Stimulated activated memory B cell treated with anti-CD40 and anti-IgM and Interleukin-4, amounts not matched to agents 10 μg/mL and 1 μg/mL and 100 μg/mL, for 72 hours (primary cell): ENCODE data around the gene ACTA1.
"Not testable (repeated sequence)": the region's sequence is repeated elsewhere in the genome, so short reads cannot be mapped to it uniquely, and the experiment has no call there.

Experiments
- ATAC-seq: fragments of 150-1000 bp; cut with Tn5 transposase; 2 replicates; pipeline ENCODE4 v1.10.0; 2021
- H3K27ac Mint-ChIP-seq: one replicate; pipeline ENCODE4 v1.8.0; 2022; ENCODE audit warnings: mild to moderate bottlenecking, mixed read lengths
- H3K27me3 Mint-ChIP-seq: one replicate; pipeline ENCODE4 v1.8.0; 2022; ENCODE audit warnings: mixed read lengths
- H3K36me3 Mint-ChIP-seq: one replicate; pipeline ENCODE4 v1.8.0; 2022; ENCODE audit warnings: mixed read lengths
- H3K4me1 Mint-ChIP-seq: one replicate; pipeline ENCODE4 v1.8.0; 2022; ENCODE audit warnings: mixed read lengths
- H3K4me3 Mint-ChIP-seq: one replicate; pipeline ENCODE4 v1.8.0; 2022; ENCODE audit warnings: mild to moderate bottlenecking, moderate library complexity, mixed read lengths
- H3K9me3 Mint-ChIP-seq: one replicate; pipeline ENCODE4 v1.8.0; 2022; ENCODE audit warnings: mixed read lengths

The ACTA1 gene

GRCh38 chr1:229407206-229408026 lies 26.5 kb downstream of the ACTA1 start:
- H3K4me1 Mint-ChIP-seq = peaks cover 31% of the 10 kb centered on the region
- peak overlapping the region; percentile 82 for H3K27ac Mint-ChIP-seq
- peak; percentile 49 for ATAC-seq
- H3K36me3 Mint-ChIP-seq = no peaks in the 10 kb centered on the region
- peaks cover 81% of the 10 kb centered on the region for H3K27me3 Mint-ChIP-seq
- no peaks in the 10 kb centered on the region for H3K9me3 Mint-ChIP-seq
- peak overlapping the region; percentile 78 for H3K4me3 Mint-ChIP-seq

- Mint-ChIP-seq H3K27ac (peak overlapping the region; percentile 82), H3K4me3 (peak overlapping the region; percentile 78), H3K36me3 (no peaks in the 10 kb centered on the region), H3K27me3 (peaks cover 81% of the 10 kb centered on the region), H3K9me3 (no peaks in the 10 kb centered on the region), H3K4me1 (peaks cover 31% of the 10 kb centered on the region)
- ATAC-seq = no peak
Measured at GRCh38 chr1:229406798-229407197, 27.1 kb downstream of the ACTA1 start.

- H3K4me3 Mint-ChIP-seq = no peak overlapping the region
- no peak for ATAC-seq
- H3K27ac Mint-ChIP-seq = no peak overlapping the region
- H3K4me1 Mint-ChIP-seq = peaks cover 16% of the 10 kb centered on the region
- H3K9me3 Mint-ChIP-seq = no peaks in the 10 kb centered on the region
- no peaks in the 10 kb centered on the region for H3K36me3 Mint-ChIP-seq
- H3K27me3 Mint-ChIP-seq = peaks cover 58% of the 10 kb centered on the region
Measured at GRCh38 chr1:229403573-229403972, 30.3 kb downstream of the ACTA1 start.

DNA sequence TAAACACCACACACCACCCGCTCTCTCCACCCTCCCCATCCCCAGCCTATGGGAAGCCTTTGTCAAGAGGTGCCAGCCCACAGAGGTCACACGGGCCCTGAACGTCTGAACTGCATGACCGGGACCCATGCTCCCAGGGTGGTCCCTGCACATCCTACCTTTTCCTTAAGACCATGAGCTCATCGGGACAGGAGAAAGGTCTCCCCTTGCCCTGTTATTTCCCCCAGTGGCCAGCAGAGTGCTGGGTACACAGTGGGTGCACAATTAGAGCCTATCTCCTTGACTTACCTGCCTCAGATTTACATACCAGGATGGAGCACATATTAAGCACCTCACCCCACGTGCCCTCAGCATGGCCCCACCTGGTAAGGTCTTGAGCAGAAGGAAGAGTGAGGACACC lies 30.9 kb downstream of the ACTA1 start:
- H3K27me3 Mint-ChIP-seq = peaks cover 52% of the 10 kb centered on the region
- no peaks in the 10 kb centered on the region for H3K36me3 Mint-ChIP-seq
- peaks cover 16% of the 10 kb centered on the region for H3K4me1 Mint-ChIP-seq
- no peak overlapping the region for H3K27ac Mint-ChIP-seq
- no peak overlapping the region for H3K4me3 Mint-ChIP-seq
- ATAC-seq = no peak
- no peaks in the 10 kb centered on the region for H3K9me3 Mint-ChIP-seq

DNA sequence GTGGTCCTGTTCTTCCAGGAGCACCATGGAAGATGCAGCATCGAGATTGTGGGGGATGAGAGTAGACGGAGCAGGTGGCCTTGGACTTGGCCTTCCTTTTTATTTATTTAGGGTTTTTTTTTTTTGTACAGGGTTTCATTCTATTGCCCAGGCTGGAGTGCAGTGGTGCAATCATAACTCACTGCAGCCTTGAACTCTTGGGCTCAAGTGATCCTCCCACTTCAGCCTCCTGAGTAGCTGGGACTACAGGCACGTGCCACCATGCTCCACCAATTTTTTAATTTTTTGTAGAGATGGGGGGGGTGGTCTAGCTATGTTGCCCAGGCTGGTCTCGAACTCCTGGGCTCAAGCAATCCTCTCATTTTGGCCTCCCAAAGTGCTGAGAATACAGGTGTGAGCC lies 31.6 kb downstream of the ACTA1 start:
- H3K9me3 Mint-ChIP-seq, H3K4me1 Mint-ChIP-seq, ATAC-seq, H3K36me3 Mint-ChIP-seq, H3K27ac Mint-ChIP-seq, H3K4me3 Mint-ChIP-seq: not testable (repeated sequence)
- H3K27me3 Mint-ChIP-seq = peaks cover 45% of the 10 kb centered on the region

DNA sequence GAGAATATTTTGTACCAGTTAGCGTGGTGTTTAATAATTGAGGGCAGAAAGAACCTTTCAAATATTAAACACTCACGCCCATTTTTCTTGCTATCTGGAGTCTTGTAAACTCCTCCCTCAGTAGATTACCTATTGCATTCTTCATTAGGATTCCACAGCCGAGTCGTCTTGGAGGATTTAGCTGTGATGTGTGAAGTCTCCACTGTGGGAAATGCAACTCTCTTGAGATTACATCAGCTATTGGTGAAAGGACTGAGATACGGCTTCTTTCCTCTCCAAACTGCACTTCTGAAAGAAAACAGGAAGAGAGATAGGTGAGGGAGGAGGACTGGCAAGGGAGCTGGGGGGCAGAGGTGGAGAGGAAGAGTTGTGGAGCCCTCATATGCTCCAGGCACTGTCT lies 36.1 kb downstream of the ACTA1 start:
- no peak overlapping the region for H3K4me3 Mint-ChIP-seq
- H3K27me3 Mint-ChIP-seq = peaks cover 27% of the 10 kb centered on the region
- ATAC-seq = no peak
- H3K36me3 Mint-ChIP-seq = no peaks in the 10 kb centered on the region
- no peaks in the 10 kb centered on the region for H3K9me3 Mint-ChIP-seq
- H3K4me1 Mint-ChIP-seq = no peaks in the 10 kb centered on the region
- H3K27ac Mint-ChIP-seq = no peak overlapping the region

GRCh38 chr1:229396585-229397206 lies 37.2 kb downstream of the ACTA1 start:
- Mint-ChIP-seq H3K9me3 (no peaks in the 10 kb centered on the region), H3K4me1 (no peaks in the 10 kb centered on the region), H3K36me3 (no peaks in the 10 kb centered on the region), H3K27ac (no peak overlapping the region), H3K4me3 (no peak overlapping the region), H3K27me3 (peaks cover 37% of the 10 kb centered on the region)
- ATAC-seq = no peak

DNA sequence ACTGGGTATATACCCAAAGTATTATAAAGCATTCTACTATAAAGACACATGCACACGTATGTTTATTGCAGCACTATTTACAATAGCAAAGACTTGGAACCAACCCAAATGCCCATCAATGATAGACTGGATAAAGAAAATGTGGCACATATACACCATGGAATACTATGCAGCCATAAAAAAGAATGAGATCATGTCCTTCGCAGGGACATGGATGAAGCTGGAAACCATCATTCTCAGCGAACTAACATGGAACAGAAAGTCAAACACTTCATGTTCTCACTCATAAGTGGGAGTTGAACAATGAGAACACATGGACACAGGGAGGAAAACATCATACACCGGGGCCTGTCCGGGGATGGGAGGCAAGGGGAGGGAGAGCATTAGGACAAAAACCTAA lies 39.4 kb downstream of the ACTA1 start:
- H3K4me3 Mint-ChIP-seq, H3K4me1 Mint-ChIP-seq, ATAC-seq, H3K27ac Mint-ChIP-seq, H3K9me3 Mint-ChIP-seq, H3K36me3 Mint-ChIP-seq: not testable (repeated sequence)
- H3K27me3 Mint-ChIP-seq = peaks cover 52% of the 10 kb centered on the region

GRCh38 chr1:229392936-229393335 lies 41.0 kb downstream of the ACTA1 start:
- ATAC-seq = no peak
- Mint-ChIP-seq H3K27ac (no peak overlapping the region), H3K9me3 (no peaks in the 10 kb centered on the region), H3K36me3 (no peaks in the 10 kb centered on the region), H3K4me1 (no peaks in the 10 kb centered on the region), H3K4me3 (no peak overlapping the region), H3K27me3 (peaks cover 52% of the 10 kb centered on the region)

GRCh38 chr1:229390130-229390529 lies 43.8 kb downstream of the ACTA1 start:
- Mint-ChIP-seq H3K4me1 (no peaks in the 10 kb centered on the region), H3K9me3 (no peaks in the 10 kb centered on the region), H3K27me3 (peaks cover 50% of the 10 kb centered on the region), H3K4me3 (no peak overlapping the region), H3K36me3 (no peaks in the 10 kb centered on the region), H3K27ac (no peak overlapping the region)
- ATAC-seq = no peak

DNA sequence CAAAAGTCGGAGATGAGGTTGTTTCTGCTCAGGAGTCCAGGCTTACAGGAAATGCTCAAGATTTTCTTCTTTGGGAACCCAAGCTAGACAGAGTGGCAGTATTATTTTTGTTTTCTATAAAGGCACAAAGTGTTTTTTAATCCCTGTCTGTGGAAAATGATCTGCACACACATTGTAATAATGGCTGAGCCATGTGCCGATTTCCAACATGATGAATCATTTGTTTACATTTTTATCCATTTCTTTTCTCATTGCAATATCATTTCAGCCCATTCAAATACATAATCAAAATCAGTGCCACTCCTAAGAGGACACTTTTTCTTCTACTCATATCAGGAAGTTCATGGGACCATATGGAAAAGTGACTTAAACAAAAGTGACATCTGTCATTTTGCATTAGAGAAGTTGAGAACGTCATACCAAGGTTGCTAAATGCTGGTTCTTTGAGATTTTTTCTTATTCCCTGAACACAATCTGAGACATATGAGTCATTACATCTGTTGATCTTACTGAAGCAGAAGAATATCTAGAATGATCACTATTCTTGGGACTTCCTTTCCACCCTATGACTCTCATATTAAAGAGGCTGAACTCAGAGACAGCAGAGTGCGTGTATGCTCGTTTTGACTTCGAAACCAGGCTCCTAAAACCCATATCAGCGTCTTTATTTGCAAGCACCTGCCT lies 44.9 kb downstream of the ACTA1 start:
- no peak overlapping the region for H3K27ac Mint-ChIP-seq
- H3K36me3 Mint-ChIP-seq = no peaks in the 10 kb centered on the region
- no peaks in the 10 kb centered on the region for H3K4me1 Mint-ChIP-seq
- no peaks in the 10 kb centered on the region for H3K9me3 Mint-ChIP-seq
- peaks cover 48% of the 10 kb centered on the region for H3K27me3 Mint-ChIP-seq
- H3K4me3 Mint-ChIP-seq = no peak overlapping the region
- ATAC-seq = no peak

DNA sequence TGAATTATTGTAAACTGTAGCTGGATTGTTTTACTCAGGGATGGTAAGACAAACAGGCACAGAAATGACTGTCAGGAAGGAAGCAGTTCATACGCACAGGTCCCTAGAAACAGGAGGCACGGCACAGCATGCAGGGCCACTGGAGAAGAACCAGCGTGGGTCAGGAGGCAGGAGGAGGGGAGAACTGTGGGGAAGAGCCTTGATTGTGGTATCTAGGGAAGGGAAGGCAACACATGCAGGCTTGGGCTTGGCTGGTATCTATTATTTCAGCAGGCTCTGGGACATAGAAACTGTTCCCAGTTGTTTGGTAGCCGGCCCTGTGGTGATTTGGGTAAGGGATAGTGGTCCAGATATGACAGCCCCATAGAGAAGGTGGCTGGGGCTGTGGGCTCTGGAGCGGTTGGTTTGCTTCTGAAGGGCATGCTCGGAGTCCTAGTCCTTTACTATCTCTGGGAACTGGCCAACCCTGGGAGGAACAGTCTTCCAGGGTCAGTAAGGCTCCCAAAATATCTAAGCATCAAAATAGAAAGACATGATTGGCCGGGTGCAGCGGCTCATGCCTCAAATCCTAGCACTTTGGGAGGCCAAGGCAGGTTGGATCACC lies 47.9 kb downstream of the ACTA1 start:
- Mint-ChIP-seq H3K27me3 (peaks cover 54% of the 10 kb centered on the region), H3K4me3 (no peak overlapping the region), H3K4me1 (no peaks in the 10 kb centered on the region), H3K9me3 (no peaks in the 10 kb centered on the region), H3K36me3 (no peaks in the 10 kb centered on the region), H3K27ac (no peak overlapping the region)
- ATAC-seq = peak; percentile 18

DNA sequence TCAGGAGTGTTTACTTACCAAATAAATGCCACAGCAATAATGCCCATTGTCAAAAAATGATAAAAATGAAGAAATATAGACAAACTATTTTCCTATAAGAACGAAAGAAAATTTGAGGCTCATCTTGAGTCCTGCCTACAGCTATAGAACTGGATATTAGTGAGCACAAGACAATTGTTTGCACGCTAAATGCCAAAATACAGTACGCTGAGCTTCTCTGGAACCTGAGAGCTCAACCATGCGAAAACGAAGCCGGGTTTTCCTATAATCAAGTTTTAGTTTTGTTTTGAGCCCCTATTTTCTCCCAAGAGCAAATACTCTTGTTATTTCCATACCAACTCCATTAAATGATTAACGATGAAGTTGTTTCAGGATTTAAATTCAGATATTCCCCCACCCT lies 49.1 kb downstream of the ACTA1 start:
- H3K4me1 Mint-ChIP-seq = no peaks in the 10 kb centered on the region
- ATAC-seq = peak; percentile 45
- no peak overlapping the region for H3K27ac Mint-ChIP-seq
- no peak overlapping the region for H3K4me3 Mint-ChIP-seq
- no peaks in the 10 kb centered on the region for H3K36me3 Mint-ChIP-seq
- peaks cover 57% of the 10 kb centered on the region for H3K27me3 Mint-ChIP-seq
- H3K9me3 Mint-ChIP-seq = no peaks in the 10 kb centered on the region

- H3K9me3 Mint-ChIP-seq = no peaks in the 10 kb centered on the region
- peaks cover 66% of the 10 kb centered on the region for H3K27me3 Mint-ChIP-seq
- H3K4me1 Mint-ChIP-seq = no peaks in the 10 kb centered on the region
- H3K27ac Mint-ChIP-seq = no peak overlapping the region
- H3K4me3 Mint-ChIP-seq = no peak overlapping the region
- ATAC-seq = no peak
- no peaks in the 10 kb centered on the region for H3K36me3 Mint-ChIP-seq
Measured at GRCh38 chr1:229383961-229384360, 49.9 kb downstream of the ACTA1 start.

DNA sequence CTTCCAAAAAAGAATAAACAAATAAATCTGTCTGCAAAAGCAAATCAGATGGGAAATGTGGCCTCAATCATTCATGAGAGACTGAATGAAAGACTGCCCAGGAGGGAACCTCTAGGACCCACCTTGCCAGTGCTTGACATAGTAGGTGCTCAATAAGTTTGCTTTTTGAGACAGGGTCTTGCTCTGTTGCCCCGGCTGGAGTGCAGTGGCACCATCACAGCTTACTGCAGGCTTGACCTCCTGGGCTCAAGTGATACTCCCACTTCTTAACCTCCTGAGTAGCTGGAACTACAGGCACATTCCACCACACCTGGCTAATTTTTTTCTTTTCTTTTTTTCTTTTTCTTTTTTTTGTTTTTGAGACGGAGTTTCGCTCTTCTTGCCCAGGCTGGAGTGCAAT lies 50.7 kb downstream of the ACTA1 start:
- H3K27ac Mint-ChIP-seq = no peak overlapping the region
- no peaks in the 10 kb centered on the region for H3K4me1 Mint-ChIP-seq

More for the DNA sequence above, 50.7 kb downstream of the ACTA1 start:
- Mint-ChIP-seq H3K4me3 (no peak overlapping the region), H3K27me3 (peaks cover 70% of the 10 kb centered on the region), H3K36me3 (no peaks in the 10 kb centered on the region), H3K9me3 (no peaks in the 10 kb centered on the region)
- no peak for ATAC-seq
